HFF-Myc (cell line): ENCODE data around the gene THRAP3.

ENCODE experiments used
- DNase-seq: peaks from one replicate; pipeline ENCODE4 v3.0.0-alpha.2; 2011; ENCODE audit warnings: low read depth; ENCODE audit errors: extremely low read depth
- H3K4me3 ChIP-seq: replicated peaks from 2 replicates; pipeline ENCODE4 v1.5.1; 2011; ENCODE audit warnings: low read depth, mild to moderate bottlenecking, control low read depth, low read length
- TF ChIP-seq, protein P1 (sequence below): IDR thresholded peaks from 2 replicates; pipeline ENCODE4 v1.5.1; 2012; ENCODE audit warnings: mild to moderate bottlenecking, low read depth, low read length, control low read depth; ENCODE audit errors: missing control alignments

THRAP3 gene

DNA sequence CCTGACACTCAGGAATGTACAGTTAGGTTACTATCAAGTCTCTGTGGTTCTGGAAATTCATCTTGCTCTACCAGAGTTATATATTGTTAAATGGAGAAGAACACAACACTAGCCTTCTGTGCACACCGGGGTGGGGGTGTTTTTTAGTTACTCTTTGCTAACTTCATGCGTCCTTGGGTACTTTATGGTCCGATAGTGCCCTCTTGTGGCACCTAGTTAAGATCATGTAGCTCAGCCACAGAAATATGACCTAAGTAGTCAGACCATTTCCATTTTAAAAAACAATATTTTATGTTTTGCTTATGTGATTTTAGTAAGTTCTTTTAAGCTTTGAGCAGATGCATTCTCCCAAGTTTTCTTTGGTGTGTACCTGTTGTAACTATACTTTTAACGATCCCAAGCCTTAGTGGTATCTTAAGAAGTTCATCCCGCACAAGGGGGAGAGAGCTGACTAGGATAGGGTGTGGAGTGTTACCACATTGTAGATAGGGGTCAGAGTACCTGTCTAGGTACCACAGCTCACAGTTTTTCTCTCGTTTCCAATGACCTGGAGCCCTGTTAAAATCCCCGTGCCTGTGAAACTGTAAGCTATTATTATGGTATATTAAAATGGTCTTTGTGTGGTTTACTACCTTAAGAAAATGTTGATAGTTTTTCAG, 61.3 kb downstream of the THRAP3 start:
- TF ChIP-seq, protein P1, sequence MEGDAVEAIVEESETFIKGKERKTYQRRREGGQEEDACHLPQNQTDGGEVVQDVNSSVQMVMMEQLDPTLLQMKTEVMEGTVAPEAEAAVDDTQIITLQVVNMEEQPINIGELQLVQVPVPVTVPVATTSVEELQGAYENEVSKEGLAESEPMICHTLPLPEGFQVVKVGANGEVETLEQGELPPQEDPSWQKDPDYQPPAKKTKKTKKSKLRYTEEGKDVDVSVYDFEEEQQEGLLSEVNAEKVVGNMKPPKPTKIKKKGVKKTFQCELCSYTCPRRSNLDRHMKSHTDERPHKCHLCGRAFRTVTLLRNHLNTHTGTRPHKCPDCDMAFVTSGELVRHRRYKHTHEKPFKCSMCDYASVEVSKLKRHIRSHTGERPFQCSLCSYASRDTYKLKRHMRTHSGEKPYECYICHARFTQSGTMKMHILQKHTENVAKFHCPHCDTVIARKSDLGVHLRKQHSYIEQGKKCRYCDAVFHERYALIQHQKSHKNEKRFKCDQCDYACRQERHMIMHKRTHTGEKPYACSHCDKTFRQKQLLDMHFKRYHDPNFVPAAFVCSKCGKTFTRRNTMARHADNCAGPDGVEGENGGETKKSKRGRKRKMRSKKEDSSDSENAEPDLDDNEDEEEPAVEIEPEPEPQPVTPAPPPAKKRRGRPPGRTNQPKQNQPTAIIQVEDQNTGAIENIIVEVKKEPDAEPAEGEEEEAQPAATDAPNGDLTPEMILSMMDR = peak; percentile 70
- H3K4me3 ChIP-seq = no peak overlapping the region
- peak; percentile 78 for DNase-seq

- no peak for DNase-seq
- no peak overlapping the region for H3K4me3 ChIP-seq
- TF ChIP-seq, protein P1 = no peak
Observed at GRCh38 chr1:36286802-36287201, 62.6 kb downstream of the THRAP3 start.

DNA sequence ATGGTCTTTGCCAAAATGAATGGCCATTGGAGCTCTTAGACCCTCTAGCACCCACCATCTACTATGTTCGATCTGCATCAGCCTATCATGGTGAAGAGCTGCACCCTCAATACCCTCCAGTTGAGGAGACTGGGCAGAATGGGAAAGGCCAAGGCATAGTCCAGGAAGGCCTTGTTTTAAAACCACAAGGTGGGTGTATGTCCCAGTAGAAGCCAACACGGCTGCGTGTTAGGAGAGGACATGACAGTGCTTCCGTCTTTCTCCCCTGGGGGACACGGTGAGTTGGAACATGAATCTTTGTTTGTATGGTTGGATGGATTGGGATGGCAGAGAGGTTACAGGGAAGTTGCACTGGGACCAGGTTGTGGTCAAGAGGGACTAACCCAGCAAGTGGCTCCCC, 63.4 kb downstream of the THRAP3 start:
- no peak overlapping the region for H3K4me3 ChIP-seq
- DNase-seq = no peak
- TF ChIP-seq, protein P1 = no peak

DNA sequence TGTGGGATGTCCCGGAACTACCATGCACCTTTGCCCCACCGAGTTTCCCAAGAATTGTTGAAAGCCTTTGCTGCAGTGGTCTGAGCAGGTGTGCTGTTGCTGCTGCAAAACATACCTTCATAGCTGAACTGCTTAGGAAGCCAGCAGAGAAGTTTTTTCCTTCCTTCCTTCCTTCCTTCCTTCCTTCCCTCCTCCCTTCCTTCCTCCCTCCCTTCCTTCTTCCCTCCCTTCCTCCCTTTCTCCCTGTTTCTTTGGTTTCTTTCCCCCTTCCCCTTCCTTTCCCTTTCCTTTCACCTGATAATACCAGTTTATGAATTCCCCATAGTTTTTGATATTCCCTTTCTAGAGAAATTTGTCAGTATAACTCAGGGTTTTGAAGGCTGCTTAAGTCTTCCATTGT, 71.1 kb downstream of the THRAP3 start:
- no peak overlapping the region for H3K4me3 ChIP-seq
- TF ChIP-seq, protein P1 = no peak
- DNase-seq = no peak

GRCh38 chr1:36297062-36297461, 72.8 kb downstream of the THRAP3 start:
- DNase-seq = no peak
- TF ChIP-seq, protein P1 = no peak
- H3K4me3 ChIP-seq = no peak overlapping the region

GRCh38 chr1:36298640-36299039, 74.4 kb downstream of the THRAP3 start:
- TF ChIP-seq, protein P1 = no peak
- no peak for DNase-seq
- no peak overlapping the region for H3K4me3 ChIP-seq

GRCh38 chr1:36300526-36300925, 76.3 kb downstream of the THRAP3 start:
- TF ChIP-seq, protein P1 = no peak
- H3K4me3 ChIP-seq = no peak overlapping the region
- DNase-seq = no peak
